Left colon (tissue), 2 donors: ENCODE measurements around the gene PPP3CA. TPM values are rescaled to one million over a fixed set of nuclear protein-coding genes. Genes with fewer than 3 reads are reported as not detected.
"Not testable (repeated sequence)": the region's sequence is repeated elsewhere in the genome, so short reads cannot be mapped to it uniquely, and the experiment has no call there.

Experiments
- ATAC-seq: fragments of 200-7000 bp; cut with Tn5 transposase; one replicate; pipeline ENCODE4 v1.9.1; 2020; ENCODE audit warnings: mild to moderate bottlenecking, moderate library complexity
- DNase-seq, 2 donors: peaks; one replicate each; pipeline ENCODE4 v3.0.0-alpha.2; 2020
- intact Hi-C, 2 donors: fragments of 100-400 bp; cut with DNase I in 1 of 2; cut with micrococcal nuclease in 1 of 2; formaldehyde crosslinking; loops; one replicate each; pipeline versions ENCODE4 v1.11.2 to v1.14.0; 2022; cut with DNase I, micrococcal nuclease
- total RNA-seq, 2 donors: library from RNA; stranded (reverse); fragmentation: NEBNext Ultra II Directional; extraction: Animal tissue kit (Norgen Biotek cat#: 25700); gene quantifications; one replicate each; pipeline ENCODE4 v1.2.1, GENCODE V29; 2021
- donor health status: DM: no; HTN: no; CAD: no.
- donor health status: DM: yes; HTN: yes; CAD: no.

PPP3CA gene
- total RNA-seq, 2 donors from 2014 or later: 38.0 to 59.5 TPM

DNA sequence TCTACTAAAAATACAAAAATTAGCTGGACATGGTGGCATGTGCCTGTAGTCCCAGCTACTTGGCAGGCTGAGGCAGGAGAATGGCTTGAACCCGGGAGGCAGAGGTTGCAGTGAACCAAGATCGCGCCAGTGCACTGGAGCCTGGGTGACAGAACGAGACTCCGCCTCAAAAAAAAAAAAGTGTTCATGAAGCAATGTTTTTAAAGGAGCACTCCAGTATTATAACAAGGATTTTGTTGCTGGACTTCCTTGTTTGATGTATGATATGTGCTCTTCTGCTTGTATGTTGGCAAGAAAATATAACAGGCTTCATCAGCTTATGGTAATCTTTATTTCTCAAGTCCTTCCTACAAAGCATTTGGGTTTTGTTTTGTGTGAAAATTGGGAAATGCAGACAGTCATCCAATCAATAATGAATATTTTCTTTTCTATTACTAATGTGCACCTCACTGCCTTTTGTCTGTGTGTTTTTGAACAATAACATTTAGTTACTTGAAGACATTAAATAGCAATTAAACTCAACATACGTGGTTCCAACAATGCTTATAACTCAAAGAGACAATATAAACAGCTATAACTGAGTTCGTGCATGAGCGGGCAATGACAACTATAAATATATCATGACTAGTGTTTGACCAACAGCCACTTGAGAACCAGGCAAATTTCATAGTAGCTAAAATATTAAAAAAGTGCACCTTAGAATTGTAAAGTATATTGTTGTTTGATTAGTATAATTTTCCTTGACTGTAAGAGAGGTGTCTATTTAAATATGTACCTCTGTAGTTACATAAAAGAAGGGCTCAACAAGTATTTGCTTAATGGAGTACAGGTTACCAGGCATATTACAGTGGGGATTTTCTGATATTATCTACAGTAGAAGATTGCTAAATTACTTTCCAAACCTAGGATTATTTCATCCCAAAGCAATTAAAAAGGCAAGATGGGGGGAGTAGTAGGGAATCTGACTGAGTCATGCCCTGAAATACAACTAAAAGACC, 210.7 kb downstream of the PPP3CA start:
- ATAC-seq (peak; percentile 95), DNase-seq (peak in 1 of 2 donors; percentile 12)
- intact Hi-C loops: no loop called here

DNA sequence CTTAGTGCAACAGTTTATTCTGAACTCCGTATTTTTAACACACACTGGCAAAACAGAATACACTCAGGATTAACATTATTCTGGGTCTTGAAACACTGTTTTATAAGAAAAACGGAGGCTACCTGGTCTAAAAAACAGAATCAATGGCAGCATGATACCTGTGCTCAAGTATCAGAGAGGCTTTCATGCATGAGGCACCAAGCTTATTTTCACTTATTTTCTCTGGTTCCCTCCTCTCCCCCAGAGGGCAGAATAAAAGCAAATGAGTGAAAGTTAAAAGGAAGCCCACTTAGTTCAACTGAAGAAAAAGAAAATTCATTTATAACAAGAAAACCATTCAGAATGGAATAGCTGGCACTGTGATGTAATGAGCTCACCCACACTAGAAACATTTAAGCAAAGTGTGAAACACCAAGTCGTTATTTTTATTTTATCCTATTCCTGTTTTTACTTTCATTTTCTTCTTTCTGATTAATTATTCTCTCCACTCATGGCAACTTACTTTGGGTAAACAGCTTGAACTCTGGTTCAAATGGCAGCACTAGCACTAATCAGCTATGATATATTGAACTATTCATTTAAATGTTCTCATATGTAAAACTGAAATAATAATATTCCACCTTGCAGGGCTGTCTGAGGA, 211.8 kb downstream of the PPP3CA start:
- DNase-seq: no peak
- intact Hi-C loops: no loop called here
- ATAC-seq: no peak

DNA sequence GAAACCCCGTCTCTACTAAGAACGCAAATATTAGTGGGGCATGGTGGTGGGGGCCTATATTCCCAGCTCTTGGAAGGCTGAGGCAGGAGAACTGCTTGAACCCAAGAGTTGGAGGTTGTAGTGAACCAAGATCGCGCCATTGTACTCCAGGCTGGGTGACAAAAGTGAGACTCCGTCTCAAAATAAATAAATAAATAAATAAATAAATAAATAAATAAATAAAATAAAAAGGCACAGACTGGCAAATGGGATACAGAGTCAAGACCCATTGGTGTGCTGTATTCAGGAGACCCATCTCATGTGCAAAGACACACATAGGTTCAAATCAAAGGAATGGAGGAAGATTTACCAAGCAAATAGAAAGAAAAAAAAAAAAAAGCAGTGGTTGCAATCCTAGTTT, 216.3 kb downstream of the PPP3CA start:
- DNase-seq, intact Hi-C loops, ATAC-seq: not testable (repeated sequence)

DNA sequence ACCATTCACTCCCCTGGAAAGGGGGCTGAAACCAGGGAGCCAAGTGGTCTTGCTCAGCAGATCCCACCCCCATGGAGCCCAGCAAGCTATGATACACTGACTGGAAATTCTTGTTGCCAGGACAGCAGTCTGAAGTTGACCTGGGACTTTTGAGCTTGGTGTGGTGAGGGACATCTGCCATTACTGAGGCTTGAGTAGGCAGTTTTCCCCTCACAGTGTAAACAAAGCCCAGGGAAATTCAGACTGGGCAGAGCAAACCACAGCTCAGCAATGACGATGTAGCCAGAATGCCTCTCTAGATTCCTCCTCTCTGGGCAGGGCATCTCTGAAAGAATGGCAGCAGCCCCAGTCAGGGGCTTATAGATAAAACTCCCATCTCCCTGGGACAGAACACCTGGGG, 218.4 kb downstream of the PPP3CA start:
- ATAC-seq, DNase-seq, intact Hi-C loops: not testable (repeated sequence)

DNA sequence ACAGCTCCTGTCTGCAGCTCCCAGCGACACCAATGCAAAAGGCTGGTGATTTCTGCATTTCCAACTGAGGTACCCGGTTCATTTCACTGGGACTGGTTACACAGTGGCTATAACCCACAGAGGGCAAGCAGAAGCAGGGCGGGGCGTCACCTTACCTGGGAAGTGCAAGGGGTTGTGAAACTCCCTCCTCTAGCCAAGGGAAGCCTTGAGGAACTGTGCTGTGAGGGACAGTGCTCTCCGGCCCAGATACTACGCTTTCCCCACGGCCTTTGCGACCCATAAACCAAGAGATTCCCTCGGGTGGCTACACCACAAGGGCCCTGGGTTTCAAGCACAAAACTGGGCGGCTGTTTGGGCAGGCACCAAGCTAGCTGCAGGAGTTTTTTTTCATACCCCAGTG, 218.9 kb downstream of the PPP3CA start:
- DNase-seq: peak in 1 of 2 donors; percentile 26
- intact Hi-C loops: no loop called here
- ATAC-seq: peak; percentile 57

GRCh38 chr4:101127176-101127790, 220.0 kb downstream of the PPP3CA start:
- no peak for DNase-seq
- intact Hi-C loops: no loop called here
- no peak for ATAC-seq

GRCh38 chr4:101126059-101126458, 221.3 kb downstream of the PPP3CA start:
- intact Hi-C loops: no loop called here
- DNase-seq (no peak), ATAC-seq (no peak)

DNA sequence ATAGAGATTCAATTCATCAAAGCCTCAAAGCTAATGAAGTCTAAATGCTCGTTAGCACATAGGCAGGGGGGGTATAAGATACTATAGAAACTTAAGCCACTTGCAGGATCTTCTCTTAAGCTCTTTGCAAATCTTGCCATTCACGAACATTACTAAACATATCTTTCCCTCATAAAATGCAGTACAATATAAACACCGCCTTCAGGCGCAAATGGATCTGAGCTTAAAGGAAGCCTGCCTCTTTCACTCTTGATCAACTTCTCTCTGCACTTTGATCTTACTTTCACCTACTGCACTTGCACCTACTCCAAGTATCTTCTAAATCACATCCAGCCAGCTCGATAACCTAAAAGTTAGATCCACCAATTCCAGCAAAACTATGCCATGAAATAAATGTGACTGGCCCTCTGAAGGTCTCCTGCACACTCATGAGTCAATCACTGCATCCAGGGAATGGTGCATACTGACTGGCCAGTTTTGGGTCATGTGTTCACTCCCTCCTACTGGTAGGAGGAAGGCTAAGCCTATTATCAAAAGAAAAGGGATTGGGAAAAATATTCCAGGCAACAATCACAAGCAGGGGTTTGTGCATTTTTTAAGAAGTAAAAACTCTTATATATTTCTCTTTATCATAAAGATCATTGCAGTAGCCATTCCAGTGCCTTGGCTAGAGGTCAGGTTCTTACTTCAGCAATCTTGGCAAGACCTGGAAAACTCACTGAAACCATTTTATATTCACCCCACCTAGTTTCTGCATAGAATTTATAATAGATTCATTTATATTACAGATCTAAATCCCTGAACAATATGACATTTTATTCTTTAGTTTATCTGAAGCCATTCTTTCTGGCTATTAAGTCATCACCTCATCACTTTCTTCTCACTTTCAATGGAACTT, 222.0 kb downstream of the PPP3CA start:
- intact Hi-C loops: no loop called here
- ATAC-seq: peak; percentile 79
- DNase-seq: no peak

DNA sequence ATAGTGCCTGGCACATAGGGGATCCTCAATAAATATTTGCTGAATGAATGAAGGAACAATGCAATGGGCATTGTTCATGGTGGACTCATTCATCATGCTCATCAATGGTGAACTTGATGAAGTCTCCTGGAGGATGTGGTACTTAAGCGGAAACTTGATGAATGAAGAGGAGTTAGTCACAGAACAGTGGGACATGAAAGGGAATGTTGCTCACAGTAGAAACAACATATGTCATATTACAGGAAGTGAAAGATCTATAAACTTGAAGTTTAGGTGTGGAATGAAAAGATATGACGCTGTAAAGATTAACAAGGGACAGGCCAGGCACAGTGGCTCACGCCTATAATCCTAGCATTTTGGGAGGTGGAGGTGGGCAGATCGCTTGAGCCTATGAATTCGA, 224.1 kb downstream of the PPP3CA start:
- DNase-seq (peak in 1 of 2 donors; percentile 23), ATAC-seq (peak; percentile 96)
- intact Hi-C loops: no loop called here

GRCh38 chr4:101122019-101122418, 225.3 kb downstream of the PPP3CA start:
- DNase-seq: no peak
- intact Hi-C loops: no loop called here
- no peak for ATAC-seq

- no peak for DNase-seq
- no peak for ATAC-seq
- intact Hi-C loops: no loop called here
These were observed 228.2 kb downstream of the PPP3CA start for GRCh38 chr4:101119141-101119540.

DNA sequence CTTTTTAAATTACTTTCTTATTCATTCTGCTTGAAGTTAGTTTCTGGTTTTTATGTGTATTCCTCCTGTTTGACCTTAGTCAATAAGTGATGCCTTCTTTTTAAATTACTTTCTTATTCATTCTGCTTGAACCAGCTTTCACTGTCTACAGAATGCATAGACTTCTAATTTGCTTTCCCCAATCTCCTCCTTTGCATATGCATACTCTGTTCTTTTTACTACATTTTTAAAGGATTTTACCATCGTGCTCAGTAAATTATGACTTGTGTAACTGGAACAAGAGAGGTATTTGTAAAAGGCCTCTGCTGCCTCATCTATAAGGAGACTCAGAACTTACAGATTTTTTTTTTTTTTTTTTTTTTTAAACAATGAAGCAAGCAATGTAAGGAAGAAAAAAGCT, 228.7 kb downstream of the PPP3CA start:
- no peak for DNase-seq
- no peak for ATAC-seq
- intact Hi-C loops: no loop called here

GRCh38 chr4:101115887-101116286, 231.4 kb downstream of the PPP3CA start:
- ATAC-seq (no peak), DNase-seq (no peak)
- intact Hi-C loops: no loop called here

DNA sequence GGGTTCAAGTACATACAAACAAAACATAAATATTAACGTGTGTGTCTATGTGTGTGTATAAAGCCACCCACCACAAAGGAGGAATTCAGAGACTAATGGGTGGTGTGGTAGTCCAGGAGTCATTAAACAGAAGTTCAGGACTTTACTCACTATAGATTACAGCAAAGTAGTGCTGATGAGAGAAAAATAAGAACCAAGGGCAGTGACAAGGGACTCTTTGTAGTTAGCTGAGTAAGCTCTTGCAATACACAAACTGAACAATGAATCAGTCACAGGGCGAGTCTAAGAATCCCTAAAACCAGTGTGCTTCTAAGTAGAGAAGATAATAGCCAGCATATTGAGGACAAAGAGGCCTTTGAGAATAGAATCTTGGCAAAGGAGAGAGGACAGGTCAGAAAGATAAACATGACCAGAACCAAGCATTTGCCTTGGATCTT, 232.4 kb downstream of the PPP3CA start:
- DNase-seq: no peak
- peak; percentile 51 for ATAC-seq
- intact Hi-C loops: no loop called here

- intact Hi-C loops: no loop called here
- DNase-seq (no peak), ATAC-seq (peak; percentile 29)
These were observed 242.8 kb downstream of the PPP3CA start for GRCh38 chr4:101104312-101105052.

GRCh38 chr4:101103381-101104142, 243.8 kb downstream of the PPP3CA start:
- intact Hi-C loops: no loop called here
- peak; percentile 90 for ATAC-seq

DNA sequence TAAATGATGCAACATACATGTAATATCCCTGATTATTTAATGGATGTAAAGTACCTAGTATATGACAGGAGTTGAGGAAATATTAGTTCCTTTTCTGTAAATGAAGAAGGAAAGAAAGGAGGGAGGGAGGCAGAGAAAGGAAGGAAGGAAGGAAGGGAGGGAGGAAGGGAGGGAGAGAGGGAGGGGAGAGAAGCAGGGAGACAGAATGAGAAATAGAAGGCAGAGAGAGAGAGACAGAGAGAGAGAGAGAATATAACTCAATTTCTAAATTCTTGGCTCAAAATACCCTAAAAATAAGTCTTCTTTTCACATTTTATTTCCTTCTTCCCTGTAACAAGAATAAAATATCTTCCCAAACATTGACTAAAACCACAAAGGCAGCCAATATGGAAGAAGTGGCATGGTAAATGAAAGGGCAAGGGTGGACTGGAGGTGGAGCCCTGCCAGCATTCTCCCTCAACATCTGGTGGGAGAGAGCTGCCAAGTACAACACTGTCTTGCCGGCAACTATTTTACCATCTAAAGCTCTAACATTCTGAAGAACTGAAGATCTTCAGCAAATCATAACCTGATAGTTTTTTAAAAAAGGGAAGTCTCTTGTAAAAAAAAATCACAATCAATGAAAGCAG, 245.1 kb downstream of the PPP3CA start:
- DNase-seq: peak; percentile 42 to 55
- peak; percentile 57 for ATAC-seq
- intact Hi-C loops: no loop called here

More at GRCh38 chr4:101103381-101104142, 243.8 kb downstream of the PPP3CA start:
- DNase-seq: no peak
